Epithelial cell of proximal tubule (primary cell): ENCODE measurements around the gene SRGN. TPM values are rescaled to one million over a fixed set of nuclear protein-coding genes. Genes with fewer than 3 reads are reported as not detected.

ENCODE experiments used
- total RNA-seq: library from RNA; depleted of rRNA; stranded (reverse); fragments of >200 nt; gene quantifications from 2 replicates; pipeline ENCODE4 v1.2.3, GENCODE V29; 2015

The SRGN gene
- total RNA-seq, 1 donor from 2014 or later: 8.5 TPM

Other genes starting within 250 kb of the SRGN start
- 32.8 and 35.6 TPM in 2 replicates for gene DDX50, start 186.8 kb upstream of the SRGN start, total RNA-seq
- gene DDX21, start 131.9 kb upstream of the SRGN start, total RNA-seq: 84.9 and 149 TPM in 2 replicates
- gene KIFBP, start 99.3 kb upstream of the SRGN start, total RNA-seq: 51.4 and 69.2 TPM in 2 replicates
- 23.6 and 25.0 TPM in 2 replicates for gene VPS26A, start 36.1 kb downstream of the SRGN start, total RNA-seq
- gene SUPV3L1, start 92.1 kb downstream of the SRGN start, total RNA-seq: 29.0 and 38.0 TPM in 2 replicates
- gene HKDC1, start 132.2 kb downstream of the SRGN start, total RNA-seq: 42.0 and 75.2 TPM in 2 replicates
- 84.4 and 99.7 TPM in 2 replicates for gene HK1, start 190.4 kb downstream of the SRGN start, total RNA-seq